NT2/D1 (cell line): ENCODE data around the gene CLTA.

ENCODE experiments used
- SUZ12 ChIP-seq: IDR thresholded peaks from 2 replicates; pipeline ENCODE4 v1.6.1; 2011; ENCODE audit not compliant: insufficient read length, insufficient read depth; ENCODE audit errors: extremely low read depth
- YY1 ChIP-seq: IDR thresholded peaks from 2 replicates; pipeline ENCODE4 v1.6.1; 2011; ENCODE audit not compliant: insufficient read length, insufficient read depth
- ZNF274 ChIP-seq: IDR thresholded peaks from 2 replicates; pipeline ENCODE4 v1.6.1; 2011; ENCODE audit warnings: mild to moderate bottlenecking, low read depth, low read length

GRCh38 chr9:36177571-36177970 is 13.2 kb upstream of the CLTA start:
- TF ChIP-seq SUZ12 (no peak), ZNF274 (no peak), YY1 (no peak)
